Suppressor macrophage (primary cell): ENCODE data around the gene PCED1A.

Experiments
- DNase-seq, 4 experiments: peaks; one replicate each; pipeline ENCODE4 v3.0.0-alpha.2; 2020 to 2022

PCED1A gene

GRCh38 chr20:2804041-2804828 lies 36.2 kb downstream of the PCED1A start:
- DNase-seq: no peak

GRCh38 chr20:2801286-2801728 lies 39.1 kb downstream of the PCED1A start:
- no peak for DNase-seq

- DNase-seq: peak; percentile 20 to 61 (median 45)
Observed at GRCh38 chr20:2800521-2801285, 39.8 kb downstream of the PCED1A start, which contains the start of gene CPXM1. CPXM1 (minus strand) TSS chr20:2800627; CDS start chr20:2800572, 55 bp downstream.

GRCh38 chr20:2799688-2800520 lies 40.6 kb downstream of the PCED1A start:
- peak in 2 of 4 experiments; percentile 27 to 39 for DNase-seq

- DNase-seq: no peak
Observed at GRCh38 chr20:2799271-2799670, 41.2 kb downstream of the PCED1A start.

GRCh38 chr20:2798814-2799213 lies 41.6 kb downstream of the PCED1A start:
- DNase-seq: no peak

GRCh38 chr20:2798095-2798805 lies 42.2 kb downstream of the PCED1A start:
- DNase-seq: no peak

GRCh38 chr20:2797136-2797983 lies 43.1 kb downstream of the PCED1A start:
- no peak for DNase-seq

GRCh38 chr20:2796011-2796660 lies 44.3 kb downstream of the PCED1A start:
- DNase-seq: no peak

- DNase-seq: no peak
Observed at GRCh38 chr20:2795451-2795850, 45.0 kb downstream of the PCED1A start.

GRCh38 chr20:2794866-2795447 lies 45.5 kb downstream of the PCED1A start:
- no peak for DNase-seq

- DNase-seq: no peak
Observed at GRCh38 chr20:2794202-2794748, 46.2 kb downstream of the PCED1A start.

GRCh38 chr20:2793471-2793870 lies 47.0 kb downstream of the PCED1A start:
- DNase-seq: no peak
